HG02840 (cell line): Measurements from ENCODE around the gene ZYG11A.

Experiments used
- ATAC-seq: cut with Tn5 transposase; IDR thresholded peaks from one replicate; pipeline ENCODE4 v1.9.1; 2021; ENCODE audit warnings: mild to moderate bottlenecking, moderate library complexity, moderate number of reproducible peaks; ENCODE audit not compliant: unreplicated experiment, low FRiP score

The ZYG11A gene

GRCh38 chr1:52916241-52916975, 73.8 kb downstream of the ZYG11A start:
- no peak for ATAC-seq

GRCh38 chr1:52917156-52917555, 74.6 kb downstream of the ZYG11A start:
- ATAC-seq: no peak

- ATAC-seq: no peak
Observed at GRCh38 chr1:52917581-52917980, 75.0 kb downstream of the ZYG11A start.

GRCh38 chr1:52918201-52918600, 75.6 kb downstream of the ZYG11A start:
- no peak for ATAC-seq

- no peak for ATAC-seq
Observed at GRCh38 chr1:52919051-52919722, 76.6 kb downstream of the ZYG11A start.

- ATAC-seq: no peak
Observed at GRCh38 chr1:52919723-52920483, 77.3 kb downstream of the ZYG11A start.

GRCh38 chr1:52920791-52921291, 78.3 kb downstream of the ZYG11A start:
- ATAC-seq: no peak

- no peak for ATAC-seq
Observed at GRCh38 chr1:52925571-52926005, 83.0 kb downstream of the ZYG11A start.

- ATAC-seq: no peak
Observed at GRCh38 chr1:52926864-52927211, 84.3 kb downstream of the ZYG11A start.

GRCh38 chr1:52927212-52928014, 84.9 kb downstream of the ZYG11A start, which contains the start of gene SCP2:
Gene SCP2, plus strand, starts transcription at chr1:52927276. Its CDS starts 121 bp downstream, at chr1:52927397.
- no peak for ATAC-seq

- ATAC-seq: no peak
Observed at GRCh38 chr1:52928015-52928404, 85.5 kb downstream of the ZYG11A start.

GRCh38 chr1:52929019-52929418, 86.5 kb downstream of the ZYG11A start:
- no peak for ATAC-seq

- ATAC-seq: no peak
Observed at GRCh38 chr1:52937433-52938182, 95.0 kb downstream of the ZYG11A start.

- ATAC-seq: no peak
Observed at GRCh38 chr1:52938183-52938451, 95.6 kb downstream of the ZYG11A start.

GRCh38 chr1:52943876-52944416, 101.4 kb downstream of the ZYG11A start:
- no peak for ATAC-seq

- ATAC-seq: no peak
Observed at GRCh38 chr1:52944566-52944965, 102.0 kb downstream of the ZYG11A start.
